IMR-90 (cell line): ENCODE measurements around the gene SMCP.

Experiments
- CEBPB ChIP-seq: IDR thresholded peaks from 2 replicates; pipeline ENCODE4 v1.6.1; 2012; ENCODE audit warnings: low read depth, low read length, improper control_type of control experiment
- CHD1 ChIP-seq: IDR thresholded peaks from 2 replicates; pipeline ENCODE4 v1.6.1; 2012; ENCODE audit warnings: low read depth, low read length, improper control_type of control experiment
- FOS ChIP-seq: fragments of 150-350 bp; IDR thresholded peaks from 2 replicates; pipeline ENCODE4 v1.6.1; 2016; ENCODE audit warnings: low read depth, low read length
- MAZ ChIP-seq: IDR thresholded peaks from 2 replicates; pipeline ENCODE4 v1.6.1; 2012; ENCODE audit warnings: low read depth, mild to moderate bottlenecking, low read length, improper control_type of control experiment, moderate library complexity, borderline replicate concordance
- POLR2A ChIP-seq: IDR thresholded peaks from 2 replicates; pipeline ENCODE4 v1.6.1; 2012; ENCODE audit warnings: mild to moderate bottlenecking, low read depth, low read length
- SMC3 ChIP-seq: fragments of 150-350 bp; IDR thresholded peaks from 2 replicates; pipeline ENCODE4 v1.6.1; 2016; ENCODE audit warnings: low read depth, mild to moderate bottlenecking, antibody characterized with exemption, low read length, moderate library complexity
- TF ChIP-seq, protein P1 (sequence below): conservative IDR thresholded peaks from 2 replicates; pipeline ENCODE4 v1.5.1; 2012; ENCODE audit warnings: mild to moderate bottlenecking, low read depth, low read length, improper control_type of control experiment

DNA sequence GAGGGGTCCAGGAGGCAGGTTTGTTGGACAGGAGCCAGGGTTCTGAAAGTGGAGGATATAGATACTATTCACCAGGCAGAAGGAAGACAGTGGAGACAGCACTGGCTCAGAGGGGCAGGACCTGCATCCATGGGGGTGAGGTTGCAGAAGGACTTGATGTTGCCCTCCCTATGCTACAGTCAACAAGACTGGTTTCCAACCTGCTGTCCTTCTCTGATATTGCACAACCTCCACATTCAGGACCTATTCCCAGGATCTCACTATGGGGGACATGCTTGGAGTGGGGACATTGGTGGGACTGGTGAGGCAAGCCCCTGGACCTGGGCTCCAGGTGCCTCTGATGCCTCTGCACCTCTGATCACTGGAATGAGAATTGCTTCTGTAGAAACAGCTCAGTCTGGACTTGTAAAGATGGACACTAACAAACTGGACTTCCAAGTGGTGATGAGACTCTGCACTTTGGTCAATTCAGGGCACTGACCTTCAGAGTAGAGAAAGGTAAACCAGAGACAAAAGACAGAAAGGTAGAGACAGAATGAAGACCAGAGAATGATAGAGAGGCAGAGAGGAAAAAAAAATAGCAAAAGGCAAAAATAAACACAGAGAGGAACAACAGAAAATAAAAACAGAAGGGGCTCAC is 1.6 kb downstream of the SMCP start:
- TF ChIP-seq FOS = no peak
- TF ChIP-seq SMC3 = no peak
- TF ChIP-seq, protein P1, sequence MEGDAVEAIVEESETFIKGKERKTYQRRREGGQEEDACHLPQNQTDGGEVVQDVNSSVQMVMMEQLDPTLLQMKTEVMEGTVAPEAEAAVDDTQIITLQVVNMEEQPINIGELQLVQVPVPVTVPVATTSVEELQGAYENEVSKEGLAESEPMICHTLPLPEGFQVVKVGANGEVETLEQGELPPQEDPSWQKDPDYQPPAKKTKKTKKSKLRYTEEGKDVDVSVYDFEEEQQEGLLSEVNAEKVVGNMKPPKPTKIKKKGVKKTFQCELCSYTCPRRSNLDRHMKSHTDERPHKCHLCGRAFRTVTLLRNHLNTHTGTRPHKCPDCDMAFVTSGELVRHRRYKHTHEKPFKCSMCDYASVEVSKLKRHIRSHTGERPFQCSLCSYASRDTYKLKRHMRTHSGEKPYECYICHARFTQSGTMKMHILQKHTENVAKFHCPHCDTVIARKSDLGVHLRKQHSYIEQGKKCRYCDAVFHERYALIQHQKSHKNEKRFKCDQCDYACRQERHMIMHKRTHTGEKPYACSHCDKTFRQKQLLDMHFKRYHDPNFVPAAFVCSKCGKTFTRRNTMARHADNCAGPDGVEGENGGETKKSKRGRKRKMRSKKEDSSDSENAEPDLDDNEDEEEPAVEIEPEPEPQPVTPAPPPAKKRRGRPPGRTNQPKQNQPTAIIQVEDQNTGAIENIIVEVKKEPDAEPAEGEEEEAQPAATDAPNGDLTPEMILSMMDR = no peak
- no peak for TF ChIP-seq CHD1
- TF ChIP-seq POLR2A = no peak
- 0 out of 2 replicates have a peak, but pooled peaks have one; percentile 50 for TF ChIP-seq CEBPB
- TF ChIP-seq MAZ = no peak
